Kidney (tissue), 14 donors: ENCODE data around the gene MTF2. TPM values are rescaled to one million over a fixed set of nuclear protein-coding genes. Genes with fewer than 3 reads are reported as not detected.
A peak's percentile ranks its signal among the peaks of the same experiment; 100 is the strongest.
"Not testable (repeated sequence)": the region's sequence is repeated elsewhere in the genome, so short reads cannot be mapped to it uniquely, and the experiment has no call there.

Experiments
- DNase-seq, 5 donors: peaks; one replicate each; pipeline ENCODE4 v3.0.0-alpha.2; 2013 to 2020
- FAIRE-seq: peaks from 2 replicates; lab custom pipeline; 2012; peaks lifted over from hg19 to GRCh38; lab: Jason Lieb, UNC
- H3K27ac ChIP-seq, 2 donors: one replicate each; pipeline ENCODE4 v1.7.0; 2013; ENCODE audit warnings: low read depth in 2 of 2, low read length in 2 of 2, inconsistent platforms in 1 of 2
- H3K27me3 ChIP-seq: one replicate; pipeline ENCODE4 v1.7.1; 2013; ENCODE audit warnings: low read length, inconsistent platforms; ENCODE audit not compliant: control insufficient read depth, insufficient read depth
- H3K36me3 ChIP-seq, 3 donors: one replicate each; pipeline versions ENCODE4 v1.7.0 to v1.7.1; 2013; ENCODE audit warnings: low read length in 3 of 3, control low read depth in 1 of 3, inconsistent platforms in 1 of 3; ENCODE audit not compliant: insufficient read depth in 3 of 3, control insufficient read depth in 2 of 3
- H3K4me1 ChIP-seq, 3 donors: one replicate each; pipeline versions ENCODE4 v1.7.0 to v1.7.1; 2013; ENCODE audit warnings: low read length in 3 of 3, inconsistent platforms in 1 of 3, low read depth in 1 of 3; ENCODE audit not compliant: control insufficient read depth in 2 of 3, insufficient read depth in 2 of 3
- H3K4me3 ChIP-seq, 3 donors: one replicate each; pipeline versions ENCODE4 v1.7.0 to v1.8.1; 2013; ENCODE audit warnings: low read length in 3 of 3, control low read depth in 1 of 3, inconsistent platforms in 1 of 3
- H3K9ac ChIP-seq, 3 donors: one replicate each; pipeline versions ENCODE4 v1.7.0 to v1.7.1; 2013; ENCODE audit warnings: low read length in 3 of 3, control low read depth in 1 of 3, inconsistent platforms in 1 of 3
- H3K9me3 ChIP-seq, 3 donors: one replicate each; pipeline versions ENCODE4 v1.7.0 to v1.7.1; 2013; ENCODE audit warnings: low read length in 3 of 3, control low read depth in 1 of 3, inconsistent platforms in 1 of 3; ENCODE audit not compliant: control insufficient read depth in 2 of 3, insufficient read depth in 1 of 3
- intact Hi-C: fragments of 100-400 bp; cut with DNase I; formaldehyde crosslinking; loops from one replicate; pipeline ENCODE4 v1.11.1; 2022
- polyA plus RNA-seq: library from polyadenylated mRNA; stranded (reverse); fragments of 350-450 nt; fragmentation: Illumina TruSeq; extraction: RNeasy Lipid Tissue Mini Kit (QIAGEN cat#74804); gene quantifications from one replicate; pipeline ENCODE4 v1.2.3, GENCODE V29; 2014; ENCODE audit warnings: low read depth, low replicate concordance; ENCODE audit not compliant: insufficient read depth
- total RNA-seq: library from RNA; stranded (reverse); fragmentation: NEBNext Ultra II Directional; extraction: Animal tissue kit (Norgen Biotek cat#: 25700); gene quantifications from one replicate; pipeline ENCODE4 v1.2.1, GENCODE V29; 2021
- TF ChIP-seq, protein P1 (sequence below): IDR thresholded peaks from 3 replicates; pipeline ENCODE4 v1.5.1; 2012; ENCODE audit warnings: mild to moderate bottlenecking, moderate library complexity, borderline replicate concordance; ENCODE audit not compliant: insufficient read depth; ENCODE audit errors: extremely low read depth
- donor health status: control.
- donor health status: control.
- donor health status: control.
- donor health status: control.
- donor health status: control.
- donor health status: DM: yes; HTN: yes; CAD: no.
- donor health status: Normal renal cell carcinoma (clear cell type).

Gene MTF2
- total and polyA plus RNA-seq, 2 donors from 2014 or later: 8.8 to 30.5 TPM

GRCh38 chr1:93167006-93167405, 87.9 kb downstream of the MTF2 start:
- H3K9me3 ChIP-seq: no peaks in the 10 kb centered on the region
- H3K4me3 ChIP-seq: no peak overlapping the region
- no peaks in the 10 kb centered on the region for H3K36me3 ChIP-seq
- H3K9ac ChIP-seq: no peak overlapping the region
- no peaks in the 10 kb centered on the region for H3K4me1 ChIP-seq
- no peaks in the 10 kb centered on the region for H3K27me3 ChIP-seq
- intact Hi-C loops: no loop called here
- H3K27ac ChIP-seq: no peak overlapping the region
- FAIRE-seq (no peak), DNase-seq (no peak)
- TF ChIP-seq, protein P1, sequence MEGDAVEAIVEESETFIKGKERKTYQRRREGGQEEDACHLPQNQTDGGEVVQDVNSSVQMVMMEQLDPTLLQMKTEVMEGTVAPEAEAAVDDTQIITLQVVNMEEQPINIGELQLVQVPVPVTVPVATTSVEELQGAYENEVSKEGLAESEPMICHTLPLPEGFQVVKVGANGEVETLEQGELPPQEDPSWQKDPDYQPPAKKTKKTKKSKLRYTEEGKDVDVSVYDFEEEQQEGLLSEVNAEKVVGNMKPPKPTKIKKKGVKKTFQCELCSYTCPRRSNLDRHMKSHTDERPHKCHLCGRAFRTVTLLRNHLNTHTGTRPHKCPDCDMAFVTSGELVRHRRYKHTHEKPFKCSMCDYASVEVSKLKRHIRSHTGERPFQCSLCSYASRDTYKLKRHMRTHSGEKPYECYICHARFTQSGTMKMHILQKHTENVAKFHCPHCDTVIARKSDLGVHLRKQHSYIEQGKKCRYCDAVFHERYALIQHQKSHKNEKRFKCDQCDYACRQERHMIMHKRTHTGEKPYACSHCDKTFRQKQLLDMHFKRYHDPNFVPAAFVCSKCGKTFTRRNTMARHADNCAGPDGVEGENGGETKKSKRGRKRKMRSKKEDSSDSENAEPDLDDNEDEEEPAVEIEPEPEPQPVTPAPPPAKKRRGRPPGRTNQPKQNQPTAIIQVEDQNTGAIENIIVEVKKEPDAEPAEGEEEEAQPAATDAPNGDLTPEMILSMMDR: no peak

GRCh38 chr1:93170141-93170678, 91.1 kb downstream of the MTF2 start:
- FAIRE-seq, H3K9me3 ChIP-seq, H3K27ac ChIP-seq, intact Hi-C loops, H3K4me3 ChIP-seq, H3K9ac ChIP-seq, H3K27me3 ChIP-seq, H3K36me3 ChIP-seq, H3K4me1 ChIP-seq: not testable (repeated sequence)
- peak in 1 of 5 donors; percentile 65 for DNase-seq

GRCh38 chr1:93171549-93172034, 92.5 kb downstream of the MTF2 start:
- no peaks in the 10 kb centered on the region for H3K36me3 ChIP-seq
- H3K4me3 ChIP-seq: no peak overlapping the region
- TF ChIP-seq, protein P1: no peak
- no peaks in the 10 kb centered on the region for H3K27me3 ChIP-seq
- H3K9me3 ChIP-seq: no peaks in the 10 kb centered on the region
- H3K27ac ChIP-seq: no peak overlapping the region
- FAIRE-seq (no peak), DNase-seq (no peak)
- H3K4me1 ChIP-seq: peaks cover 0 to 1% (median 0%) of the 10 kb centered on the region in 3 donors
- intact Hi-C loops: no loop called here
- no peak overlapping the region for H3K9ac ChIP-seq

- Histone ChIP-seq H3K36me3 (no peaks in the 10 kb centered on the region), H3K9ac (no peak overlapping the region), H3K27ac (no peak overlapping the region), H3K4me1 (peaks cover 0 to 5% (median 0%) of the 10 kb centered on the region in 3 donors), H3K4me3 (no peak overlapping the region), H3K9me3 (no peaks in the 10 kb centered on the region), H3K27me3 (no peaks in the 10 kb centered on the region)
- TF ChIP-seq, protein P1: no peak
- intact Hi-C loops: no loop called here
- DNase-seq (no peak), FAIRE-seq (no peak)
Measured at GRCh38 chr1:93172778-93173177, 93.7 kb downstream of the MTF2 start.

GRCh38 chr1:93174638-93175037, 95.6 kb downstream of the MTF2 start:
- H3K9ac ChIP-seq, intact Hi-C loops, H3K27me3 ChIP-seq, H3K36me3 ChIP-seq, DNase-seq, H3K4me3 ChIP-seq, H3K27ac ChIP-seq, H3K9me3 ChIP-seq, FAIRE-seq: not testable (repeated sequence)
- peaks cover 0 to 10% (median 0%) of the 10 kb centered on the region in 3 donors for H3K4me1 ChIP-seq
